OCI-LY3 (cell line): ENCODE results near the gene NUBPL.

Experiments
- EZH2phosphoT487 ChIP-seq: fragments of 200-600 bp; shearing (Covaris generic); IDR thresholded peaks from 2 replicates; pipeline ENCODE4 v1.6.1; 2018; ENCODE audit warnings: antibody characterized with exemption, mixed run types, low read depth
- TF ChIP-seq, protein P1 (sequence below): fragments of 200-600, 300-600 bp; sonication (generic); IDR thresholded peaks from 2 replicates; pipeline ENCODE4 v1.5.1; 2014; ENCODE audit warnings: antibody characterized with exemption, low read length, low read depth

DNA sequence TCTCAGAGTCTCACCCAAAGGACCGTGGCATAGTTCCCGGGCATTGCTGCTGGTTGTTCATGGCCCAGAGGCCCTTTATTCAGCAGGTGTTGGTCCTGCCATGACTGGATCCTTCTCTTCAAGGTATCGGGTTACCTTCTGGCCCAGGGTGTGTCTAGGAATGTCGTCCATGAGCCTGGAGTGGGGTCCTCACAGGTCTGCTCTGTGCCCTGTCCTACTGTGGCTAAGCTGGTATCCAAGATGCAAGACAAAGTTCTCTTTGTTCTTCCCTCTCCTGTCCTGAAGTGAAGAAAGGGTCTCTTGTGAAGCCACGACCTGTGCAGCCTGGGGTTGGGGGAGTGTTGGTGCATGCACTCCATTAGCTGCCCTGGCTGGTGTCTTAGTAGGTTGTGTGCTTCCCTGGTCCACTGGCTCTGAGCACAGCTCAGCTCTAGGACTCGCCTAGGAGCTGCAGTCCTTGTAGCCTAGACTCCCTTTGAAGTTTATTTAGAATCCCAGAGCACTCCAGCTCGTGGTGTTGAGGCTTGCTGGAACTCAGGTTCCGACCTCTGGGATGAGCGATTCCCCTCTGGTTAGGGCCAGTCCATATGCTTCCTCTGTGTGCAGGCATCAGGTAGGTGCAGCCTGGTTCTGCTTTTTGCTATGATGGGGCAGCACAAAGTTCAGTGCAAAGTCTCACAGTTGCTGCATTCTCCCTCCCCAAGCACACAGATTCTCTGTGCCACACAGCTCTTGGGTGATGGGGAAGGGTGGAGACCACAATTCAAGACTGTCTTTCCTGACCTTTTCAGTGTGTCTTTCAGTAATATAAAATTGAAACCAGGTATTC lies 117.4 kb downstream of the NUBPL start:
- TF ChIP-seq, protein P1, sequence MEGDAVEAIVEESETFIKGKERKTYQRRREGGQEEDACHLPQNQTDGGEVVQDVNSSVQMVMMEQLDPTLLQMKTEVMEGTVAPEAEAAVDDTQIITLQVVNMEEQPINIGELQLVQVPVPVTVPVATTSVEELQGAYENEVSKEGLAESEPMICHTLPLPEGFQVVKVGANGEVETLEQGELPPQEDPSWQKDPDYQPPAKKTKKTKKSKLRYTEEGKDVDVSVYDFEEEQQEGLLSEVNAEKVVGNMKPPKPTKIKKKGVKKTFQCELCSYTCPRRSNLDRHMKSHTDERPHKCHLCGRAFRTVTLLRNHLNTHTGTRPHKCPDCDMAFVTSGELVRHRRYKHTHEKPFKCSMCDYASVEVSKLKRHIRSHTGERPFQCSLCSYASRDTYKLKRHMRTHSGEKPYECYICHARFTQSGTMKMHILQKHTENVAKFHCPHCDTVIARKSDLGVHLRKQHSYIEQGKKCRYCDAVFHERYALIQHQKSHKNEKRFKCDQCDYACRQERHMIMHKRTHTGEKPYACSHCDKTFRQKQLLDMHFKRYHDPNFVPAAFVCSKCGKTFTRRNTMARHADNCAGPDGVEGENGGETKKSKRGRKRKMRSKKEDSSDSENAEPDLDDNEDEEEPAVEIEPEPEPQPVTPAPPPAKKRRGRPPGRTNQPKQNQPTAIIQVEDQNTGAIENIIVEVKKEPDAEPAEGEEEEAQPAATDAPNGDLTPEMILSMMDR: no peak
- TF ChIP-seq EZH2phosphoT487: no peak
